Activated T-cell treated with anti-CD3 and anti-CD28 coated beads, Interleukin-2, amount 50 U/mL, for 72 hours (primary cell): Measurements from ENCODE around the gene BAG1. TPM values are rescaled to one million over a fixed set of nuclear protein-coding genes. Genes with fewer than 3 reads are reported as not detected.

ENCODE experiments used
- ATAC-seq, 2 donors: fragments of 150-1000 bp; cut with Tn5 transposase; replicated peaks in 1 of 2; 2 replicates each; pipeline ENCODE4 v1.10.0; 2021; ENCODE audit warnings: moderate library complexity in 2 of 2, mild to moderate bottlenecking in 1 of 2
- DNase-seq, 2 donors: peaks; one replicate each; pipeline ENCODE4 v3.0.0; 2021 to 2022; ENCODE audit warnings: mixed read lengths in 1 of 2
- H3K27ac Mint-ChIP-seq: one replicate; pipeline ENCODE4 v1.8.0; 2022; ENCODE audit warnings: mild to moderate bottlenecking, moderate library complexity, mixed read lengths
- H3K27me3 Mint-ChIP-seq: one replicate; pipeline ENCODE4 v1.8.0; 2022; ENCODE audit warnings: low read depth, mixed read lengths
- H3K36me3 Mint-ChIP-seq, 2 donors: one replicate each; pipeline ENCODE4 v1.8.0; 2022; ENCODE audit warnings: mixed read lengths in 2 of 2, mild to moderate bottlenecking in 1 of 2; ENCODE audit not compliant: insufficient read depth in 2 of 2
- H3K4me1 Mint-ChIP-seq: one replicate; pipeline ENCODE4 v1.8.0; 2022; ENCODE audit warnings: low read depth, mixed read lengths
- H3K4me3 Mint-ChIP-seq, 2 donors: one replicate each; pipeline ENCODE4 v1.8.0; 2022; ENCODE audit warnings: mild to moderate bottlenecking in 2 of 2, mixed read lengths in 2 of 2, moderate library complexity in 2 of 2
- H3K9me3 Mint-ChIP-seq, 2 donors: one replicate each; pipeline ENCODE4 v1.8.0; 2022; ENCODE audit warnings: mixed read lengths in 2 of 2
- total RNA-seq, 2 donors: library from RNA; stranded (reverse); gene quantifications; one replicate each; pipeline ENCODE4 v1.2.3, GENCODE V29; 2022

BAG1 gene
- total RNA-seq, 2 donors from 2014 or later: 52.5 to 60.3 TPM

DNA sequence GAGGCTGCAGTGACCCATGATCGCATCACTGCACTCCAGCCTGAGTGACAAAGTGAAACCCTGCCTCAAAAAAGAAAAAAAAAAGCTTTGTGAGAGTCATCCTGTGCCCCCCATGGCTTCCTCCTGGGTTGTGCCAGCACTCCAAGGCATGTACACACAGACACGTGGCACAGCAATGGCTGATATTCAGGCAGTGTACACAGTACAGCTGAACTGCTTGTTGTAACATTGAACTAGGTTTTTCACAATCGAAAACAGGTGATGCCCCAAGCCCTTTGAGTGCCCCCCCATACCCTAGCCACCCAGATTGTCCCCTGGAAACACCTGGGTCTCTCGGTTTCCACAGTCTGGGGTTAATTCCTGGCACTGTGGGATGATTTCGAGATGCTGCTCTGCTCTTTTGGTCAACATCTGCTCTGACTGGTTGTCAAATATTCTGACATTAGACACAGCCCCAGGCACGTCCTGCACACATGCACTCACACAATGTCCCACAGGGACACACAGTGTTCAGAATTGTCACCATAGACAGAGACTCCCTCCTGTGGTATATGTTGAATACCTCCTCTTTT is 15.3 kb downstream of the BAG1 start:
- Mint-ChIP-seq H3K36me3 (peaks cover 5 to 6% of the 10 kb centered on the region in 2 donors), H3K27me3 (no peaks in the 10 kb centered on the region), H3K9me3 (no peaks in the 10 kb centered on the region), H3K4me3 (no peak overlapping the region), H3K4me1 (peaks cover under 1% of the 10 kb centered on the region), H3K27ac (no peak overlapping the region)
- ATAC-seq (no peak), DNase-seq (no peak)

GRCh38 chr9:33248606-33249005 is 15.9 kb downstream of the BAG1 start:
- ATAC-seq: no peak
- no peak overlapping the region for H3K4me3 Mint-ChIP-seq
- H3K27ac Mint-ChIP-seq: no peak overlapping the region
- H3K4me1 Mint-ChIP-seq: peaks cover 6% of the 10 kb centered on the region
- no peaks in the 10 kb centered on the region for H3K27me3 Mint-ChIP-seq
- H3K36me3 Mint-ChIP-seq: peaks cover 5 to 6% of the 10 kb centered on the region in 2 donors
- no peak for DNase-seq
- no peaks in the 10 kb centered on the region for H3K9me3 Mint-ChIP-seq

- H3K36me3 Mint-ChIP-seq: peaks cover 0 to 5% of the 10 kb centered on the region in 2 donors
These were observed 18.1 kb downstream of the BAG1 start for GRCh38 chr9:33246269-33246860.

DNA sequence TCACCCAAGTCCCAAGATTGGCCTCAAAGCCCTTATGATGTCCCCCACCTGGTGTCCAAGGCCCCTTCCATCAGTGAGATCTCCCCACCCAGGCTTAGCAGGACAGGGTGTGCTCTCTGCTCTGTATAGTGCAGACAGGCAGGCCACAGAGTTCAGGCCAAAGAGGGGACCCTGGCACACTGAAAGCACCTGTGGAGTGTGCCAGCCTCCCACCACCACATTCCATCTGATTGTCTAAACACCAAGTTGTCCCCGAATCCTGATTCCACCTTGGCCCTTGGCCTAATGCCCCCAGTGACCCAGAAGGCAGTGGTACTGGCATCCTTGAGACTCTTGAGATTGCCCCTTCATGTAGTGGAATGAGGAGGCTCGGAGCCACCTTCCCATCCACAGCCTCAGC is 19.2 kb downstream of the BAG1 start:
- H3K27ac Mint-ChIP-seq: no peak overlapping the region
- H3K4me3 Mint-ChIP-seq: no peak overlapping the region
- no peaks in the 10 kb centered on the region for H3K9me3 Mint-ChIP-seq
- H3K27me3 Mint-ChIP-seq: no peaks in the 10 kb centered on the region
- no peaks in the 10 kb centered on the region for H3K36me3 Mint-ChIP-seq
- DNase-seq (no peak), ATAC-seq (no peak)
- peaks cover 6% of the 10 kb centered on the region for H3K4me1 Mint-ChIP-seq

More at GRCh38 chr9:33246269-33246860, 18.1 kb downstream of the BAG1 start:
- H3K4me3 Mint-ChIP-seq: no peak overlapping the region
- no peak for DNase-seq
- no peak for ATAC-seq
- no peak overlapping the region for H3K27ac Mint-ChIP-seq
- H3K9me3 Mint-ChIP-seq: no peaks in the 10 kb centered on the region
- H3K4me1 Mint-ChIP-seq: peaks cover 6% of the 10 kb centered on the region
- no peaks in the 10 kb centered on the region for H3K27me3 Mint-ChIP-seq

- no peaks in the 10 kb centered on the region for H3K36me3 Mint-ChIP-seq
- H3K27me3 Mint-ChIP-seq: no peaks in the 10 kb centered on the region
- no peaks in the 10 kb centered on the region for H3K9me3 Mint-ChIP-seq
- H3K4me1 Mint-ChIP-seq: peaks cover 6% of the 10 kb centered on the region
- no peak for ATAC-seq
- no peak overlapping the region for H3K4me3 Mint-ChIP-seq
- no peak overlapping the region for H3K27ac Mint-ChIP-seq
- DNase-seq: no peak
These were observed 20.2 kb downstream of the BAG1 start for GRCh38 chr9:33244137-33244784.

- ATAC-seq: no peak
- H3K27ac Mint-ChIP-seq: no peak overlapping the region
- peaks cover 6% of the 10 kb centered on the region for H3K4me1 Mint-ChIP-seq
These were observed 21.8 kb downstream of the BAG1 start for GRCh38 chr9:33242609-33243134.

DNA sequence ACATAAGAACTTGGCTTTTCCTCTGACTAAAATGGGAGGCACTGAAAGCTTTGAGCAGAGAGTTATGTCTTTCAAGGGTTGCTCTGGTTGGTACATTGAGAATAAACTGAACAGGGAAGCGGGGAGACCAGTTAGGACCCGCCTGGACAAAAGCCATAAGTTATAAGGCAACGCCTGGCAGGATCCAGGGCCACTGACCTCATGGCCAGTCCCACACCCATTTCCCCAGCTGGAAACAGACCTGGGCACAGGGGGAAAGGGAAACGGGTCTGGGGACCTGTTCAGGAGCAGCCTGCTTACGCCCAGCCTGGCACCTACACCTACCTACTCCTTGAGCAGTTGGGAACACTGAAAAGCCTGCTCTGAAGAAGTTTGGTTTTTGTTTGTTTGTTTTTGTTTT is 23.2 kb downstream of the BAG1 start:
- H3K27me3 Mint-ChIP-seq: no peaks in the 10 kb centered on the region

More at GRCh38 chr9:33242609-33243134, 21.8 kb downstream of the BAG1 start:
- no peaks in the 10 kb centered on the region for H3K36me3 Mint-ChIP-seq
- H3K27me3 Mint-ChIP-seq: no peaks in the 10 kb centered on the region
- H3K9me3 Mint-ChIP-seq: no peaks in the 10 kb centered on the region
- no peak for DNase-seq
- no peak overlapping the region for H3K4me3 Mint-ChIP-seq

GRCh38 chr9:33239921-33240320 is 24.6 kb downstream of the BAG1 start, which contains the start of gene SPINK4:
SPINK4 (plus strand) TSS chr9:33240167; CDS start chr9:33240209, 42 bp downstream.
- ATAC-seq (no peak), DNase-seq (no peak)
- Mint-ChIP-seq H3K4me3 (no peak within 1 kb of the TSS), H3K27me3 (no peaks in the 10 kb centered on the region), H3K4me1 (peaks cover 6% of the 10 kb centered on the region), H3K9me3 (no peaks in the 10 kb centered on the region), H3K27ac (no peak within 1 kb of the TSS), H3K36me3 (no peaks in the 10 kb centered on the region)

More for the DNA sequence above, 23.2 kb downstream of the BAG1 start:
- H3K4me1 Mint-ChIP-seq: peaks cover 6% of the 10 kb centered on the region
- no peaks in the 10 kb centered on the region for H3K9me3 Mint-ChIP-seq
- ATAC-seq (no peak), DNase-seq (no peak)
- H3K36me3 Mint-ChIP-seq: no peaks in the 10 kb centered on the region
- no peak overlapping the region for H3K4me3 Mint-ChIP-seq
- no peak overlapping the region for H3K27ac Mint-ChIP-seq

DNA sequence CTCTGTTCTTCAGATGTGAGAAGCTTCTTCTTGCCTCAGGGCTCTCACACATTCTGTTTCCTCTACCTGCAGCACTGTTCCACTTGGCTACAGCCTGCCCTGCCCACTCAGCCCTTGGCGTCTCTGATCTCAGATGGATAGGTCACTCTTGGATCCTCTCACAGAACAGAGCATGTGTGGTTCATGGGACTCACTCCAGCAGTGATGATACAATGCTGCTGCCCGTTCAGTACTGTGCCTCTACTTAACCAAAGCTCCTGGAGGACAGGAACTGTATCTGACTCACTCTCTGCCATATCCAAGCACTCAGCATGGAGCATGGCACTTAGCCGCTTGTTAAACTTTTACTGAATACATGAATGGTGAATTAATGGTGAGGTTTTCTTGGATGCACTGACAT is 27.9 kb downstream of the BAG1 start:
- no peaks in the 10 kb centered on the region for H3K9me3 Mint-ChIP-seq
- H3K27ac Mint-ChIP-seq: no peak overlapping the region
- no peak overlapping the region for H3K4me3 Mint-ChIP-seq
- DNase-seq (no peak), ATAC-seq (no peak)
- peaks cover 8% of the 10 kb centered on the region for H3K4me1 Mint-ChIP-seq
- H3K27me3 Mint-ChIP-seq: no peaks in the 10 kb centered on the region
- no peaks in the 10 kb centered on the region for H3K36me3 Mint-ChIP-seq

DNA sequence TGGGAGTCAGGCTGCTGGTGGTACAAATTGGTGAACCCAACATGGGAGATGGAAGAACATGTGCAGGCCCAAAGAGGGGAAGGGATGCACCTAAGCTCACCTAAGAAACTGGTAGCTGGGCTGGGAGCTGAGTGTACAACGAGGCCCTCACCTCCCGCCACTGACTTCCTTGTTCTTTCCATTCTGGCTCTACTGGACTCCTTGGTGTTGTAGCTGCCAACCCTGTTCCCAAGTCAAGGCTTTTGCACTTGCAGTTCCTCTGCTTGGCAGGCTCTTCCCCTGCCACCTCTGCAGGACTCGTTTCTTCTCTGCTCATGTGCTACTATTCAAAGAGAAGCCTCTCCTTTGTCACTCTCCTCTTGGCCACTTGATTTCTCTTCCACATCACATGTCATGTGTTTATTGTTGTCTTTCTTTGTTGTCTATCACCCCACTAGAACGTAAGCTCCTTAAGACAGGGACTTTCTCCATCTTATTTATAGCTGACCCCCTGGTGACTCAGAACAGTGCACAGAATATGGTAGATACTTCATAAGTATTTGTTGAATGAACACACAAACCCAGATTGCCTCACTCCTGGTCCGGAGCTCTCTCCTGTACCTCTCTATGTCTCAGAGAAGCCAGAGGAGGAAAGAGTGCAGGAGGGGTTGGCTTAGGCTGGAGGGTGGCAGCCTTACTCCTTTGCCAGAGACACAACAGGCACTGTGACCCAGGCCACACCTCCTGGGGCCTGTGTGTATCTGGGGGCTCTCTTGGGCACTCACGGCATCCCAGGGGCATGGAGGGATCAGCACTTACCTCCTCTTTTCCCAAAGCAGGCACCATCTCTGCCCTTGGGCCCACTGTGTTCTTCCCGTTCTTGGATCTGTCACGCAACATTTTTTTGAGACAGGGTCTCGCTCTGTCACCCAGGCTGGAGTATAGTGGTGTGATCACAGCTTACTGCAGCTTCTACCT is 29.7 kb downstream of the BAG1 start:
- Mint-ChIP-seq H3K27ac (no peak overlapping the region), H3K4me1 (peaks cover 8% of the 10 kb centered on the region), H3K36me3 (no peaks in the 10 kb centered on the region), H3K27me3 (no peaks in the 10 kb centered on the region), H3K9me3 (no peaks in the 10 kb centered on the region), H3K4me3 (no peak overlapping the region)
- ATAC-seq (no peak), DNase-seq (no peak)

DNA sequence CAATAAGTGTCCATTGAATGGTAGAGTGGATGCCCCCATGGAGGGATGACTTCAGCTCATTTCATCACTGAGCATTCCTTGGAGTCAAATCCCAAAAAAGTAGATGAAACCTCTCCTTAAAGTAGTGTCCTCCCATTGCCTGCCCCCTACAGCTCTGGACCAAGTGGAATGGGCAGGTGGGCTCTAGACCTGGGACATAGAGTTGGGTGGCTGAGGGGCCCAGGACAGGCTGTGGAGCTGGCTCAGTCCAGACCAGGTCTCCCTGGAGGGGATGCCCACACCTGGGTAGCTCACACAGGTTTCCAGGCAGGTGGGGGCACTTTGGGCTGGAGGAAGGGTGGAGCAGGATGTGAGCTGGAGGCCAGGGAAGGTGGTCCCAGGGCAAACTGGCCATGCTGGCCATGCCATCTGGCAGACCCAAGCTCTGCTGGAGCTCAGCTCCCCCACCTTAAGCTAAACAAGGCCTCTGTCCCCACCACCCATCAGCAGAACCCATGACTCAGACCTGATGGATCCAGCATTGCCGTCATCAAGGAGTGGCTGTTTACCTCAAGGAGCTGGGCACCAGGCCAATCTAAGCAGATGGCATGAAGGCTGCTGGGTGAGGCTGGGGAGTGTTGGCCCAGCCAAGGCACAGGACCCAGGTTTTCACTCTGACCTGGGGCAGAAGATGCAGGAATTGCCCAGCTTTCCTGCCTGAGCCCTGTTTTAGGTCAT is 30.7 kb downstream of the BAG1 start:
- H3K36me3 Mint-ChIP-seq: no peaks in the 10 kb centered on the region
- H3K4me3 Mint-ChIP-seq: no peak overlapping the region
- no peak overlapping the region for H3K27ac Mint-ChIP-seq
- ATAC-seq (peak; percentile 65 to 68), DNase-seq (peak; percentile 8 to 19)
- H3K4me1 Mint-ChIP-seq: peaks cover 8% of the 10 kb centered on the region
- H3K27me3 Mint-ChIP-seq: no peaks in the 10 kb centered on the region
- no peaks in the 10 kb centered on the region for H3K9me3 Mint-ChIP-seq

DNA sequence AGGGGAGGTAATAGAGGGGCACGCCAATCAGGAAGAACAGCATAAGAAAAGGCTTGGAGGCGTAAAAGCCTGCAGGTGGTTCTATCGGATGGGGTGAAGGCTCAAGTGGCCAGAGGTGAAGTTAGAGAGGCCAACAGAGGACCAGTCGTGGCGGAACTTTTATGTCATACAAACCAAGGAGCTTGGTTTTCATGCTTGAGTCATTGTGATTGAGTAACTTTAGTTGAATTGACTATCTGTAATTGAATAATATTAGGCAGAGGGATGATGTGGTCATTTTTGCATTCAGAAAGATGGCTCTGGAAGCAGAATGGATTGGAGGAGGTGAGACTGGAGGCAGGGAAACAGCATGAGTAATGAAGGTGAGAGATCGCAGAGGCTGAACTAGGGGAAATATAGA is 31.7 kb downstream of the BAG1 start:
- H3K36me3 Mint-ChIP-seq: no peaks in the 10 kb centered on the region
- H3K27me3 Mint-ChIP-seq: no peaks in the 10 kb centered on the region
- DNase-seq: no peak
- no peak overlapping the region for H3K27ac Mint-ChIP-seq
- H3K4me3 Mint-ChIP-seq: no peak overlapping the region
- peaks cover 8% of the 10 kb centered on the region for H3K4me1 Mint-ChIP-seq
- no peak for ATAC-seq
- H3K9me3 Mint-ChIP-seq: no peaks in the 10 kb centered on the region
